ENCODE measurements around the gene CACNA1G.

DNA sequence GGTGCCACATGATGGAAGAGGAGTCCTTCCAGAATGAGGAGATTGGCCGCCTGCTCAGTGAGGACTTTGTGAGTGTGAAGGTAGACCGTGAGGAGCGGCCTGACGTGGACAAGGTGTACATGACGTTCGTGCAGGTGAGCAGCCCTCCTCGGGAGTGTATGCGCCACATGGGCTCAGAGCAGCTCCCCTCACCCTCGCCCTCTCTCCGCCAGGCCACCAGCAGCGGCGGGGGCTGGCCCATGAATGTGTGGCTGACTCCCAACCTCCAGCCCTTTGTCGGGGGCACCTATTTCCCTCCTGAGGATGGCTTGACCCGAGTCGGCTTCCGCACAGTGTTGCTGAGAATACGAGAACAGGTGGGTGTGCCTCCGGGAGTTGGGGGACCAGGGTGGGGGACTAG, 11.7 kb upstream of the CACNA1G start:
- TF ChIP-seq, protein P1, sequence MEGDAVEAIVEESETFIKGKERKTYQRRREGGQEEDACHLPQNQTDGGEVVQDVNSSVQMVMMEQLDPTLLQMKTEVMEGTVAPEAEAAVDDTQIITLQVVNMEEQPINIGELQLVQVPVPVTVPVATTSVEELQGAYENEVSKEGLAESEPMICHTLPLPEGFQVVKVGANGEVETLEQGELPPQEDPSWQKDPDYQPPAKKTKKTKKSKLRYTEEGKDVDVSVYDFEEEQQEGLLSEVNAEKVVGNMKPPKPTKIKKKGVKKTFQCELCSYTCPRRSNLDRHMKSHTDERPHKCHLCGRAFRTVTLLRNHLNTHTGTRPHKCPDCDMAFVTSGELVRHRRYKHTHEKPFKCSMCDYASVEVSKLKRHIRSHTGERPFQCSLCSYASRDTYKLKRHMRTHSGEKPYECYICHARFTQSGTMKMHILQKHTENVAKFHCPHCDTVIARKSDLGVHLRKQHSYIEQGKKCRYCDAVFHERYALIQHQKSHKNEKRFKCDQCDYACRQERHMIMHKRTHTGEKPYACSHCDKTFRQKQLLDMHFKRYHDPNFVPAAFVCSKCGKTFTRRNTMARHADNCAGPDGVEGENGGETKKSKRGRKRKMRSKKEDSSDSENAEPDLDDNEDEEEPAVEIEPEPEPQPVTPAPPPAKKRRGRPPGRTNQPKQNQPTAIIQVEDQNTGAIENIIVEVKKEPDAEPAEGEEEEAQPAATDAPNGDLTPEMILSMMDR (conservative IDR thresholded peaks at IDR 0.05 in 1 of 2, IDR thresholded peaks at IDR 0.05 in 1 of 2; ENCODE audit: low read depth in 1 of 2, low read length in 2 of 2): no peak
- TF ChIP-seq EZH2 (IDR thresholded peaks at IDR 0.05; ENCODE audit: low read length, missing control alignments): no peak

Data from fibroblast of lung (primary cell).